Astrocyte of the cerebellum (primary cell): ENCODE results near the gene REV3L.
A peak's percentile ranks its signal among the peaks of the same experiment; 100 is the strongest.

ENCODE experiments used
- DNase-seq: peaks from one replicate; pipeline ENCODE4 v3.0.0-alpha.2; 2011; ENCODE audit warnings: low read depth
- H3K4me3 ChIP-seq: 2 replicates; pipeline ENCODE4 v1.5.1; 2011; ENCODE audit warnings: mild to moderate bottlenecking, low read depth, low read length, moderate library complexity
- in situ Hi-C: cut with HindIII; loops from 2 replicates; pipeline ENCODE4 v1.10.0; 2017; ENCODE audit warnings: low sequenced_read_pairs
- TF ChIP-seq, protein P1 (sequence below): IDR thresholded peaks from 2 replicates; pipeline ENCODE4 v1.5.1; 2012; ENCODE audit warnings: low read length, low read depth, moderate library complexity, mild to moderate bottlenecking; ENCODE audit errors: missing control alignments

The REV3L gene

DNA sequence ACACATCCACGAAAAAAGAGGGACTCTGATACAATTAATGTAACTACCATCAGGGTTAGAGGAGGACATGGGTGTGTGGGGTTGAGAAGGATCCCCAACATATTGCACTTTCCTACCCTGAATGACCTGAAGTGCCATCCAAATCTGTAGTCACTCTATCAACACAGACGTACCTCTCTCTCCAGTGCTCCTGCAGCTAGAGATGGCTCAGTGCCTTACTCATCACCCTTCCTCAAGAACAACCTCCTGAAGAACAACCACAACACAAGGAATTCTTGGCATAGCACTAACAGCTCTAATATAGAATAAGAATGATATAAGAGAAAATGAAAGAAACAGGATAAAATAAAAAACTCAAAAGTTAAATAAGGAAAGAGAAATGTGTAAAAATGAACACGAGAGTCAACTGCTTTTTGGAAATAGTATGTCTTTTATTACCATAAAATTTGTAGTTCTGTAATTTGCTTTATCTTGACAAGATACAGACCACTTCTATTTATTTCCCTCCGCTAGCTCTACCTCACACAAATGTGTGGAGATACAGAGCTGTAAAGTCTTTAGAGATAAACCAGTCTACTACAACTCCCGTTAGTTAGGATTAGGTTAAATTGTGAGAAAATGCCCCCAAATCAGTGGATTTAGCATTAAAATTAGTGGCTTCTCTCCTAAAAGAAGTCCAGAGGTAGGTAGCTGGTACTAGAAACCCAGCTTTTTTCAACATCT lies 63.9 kb downstream of the REV3L start:
- peak; percentile 47 for DNase-seq
- no peak overlapping the region for H3K4me3 ChIP-seq
- in situ Hi-C loops, result no loop called here
- TF ChIP-seq, protein P1, sequence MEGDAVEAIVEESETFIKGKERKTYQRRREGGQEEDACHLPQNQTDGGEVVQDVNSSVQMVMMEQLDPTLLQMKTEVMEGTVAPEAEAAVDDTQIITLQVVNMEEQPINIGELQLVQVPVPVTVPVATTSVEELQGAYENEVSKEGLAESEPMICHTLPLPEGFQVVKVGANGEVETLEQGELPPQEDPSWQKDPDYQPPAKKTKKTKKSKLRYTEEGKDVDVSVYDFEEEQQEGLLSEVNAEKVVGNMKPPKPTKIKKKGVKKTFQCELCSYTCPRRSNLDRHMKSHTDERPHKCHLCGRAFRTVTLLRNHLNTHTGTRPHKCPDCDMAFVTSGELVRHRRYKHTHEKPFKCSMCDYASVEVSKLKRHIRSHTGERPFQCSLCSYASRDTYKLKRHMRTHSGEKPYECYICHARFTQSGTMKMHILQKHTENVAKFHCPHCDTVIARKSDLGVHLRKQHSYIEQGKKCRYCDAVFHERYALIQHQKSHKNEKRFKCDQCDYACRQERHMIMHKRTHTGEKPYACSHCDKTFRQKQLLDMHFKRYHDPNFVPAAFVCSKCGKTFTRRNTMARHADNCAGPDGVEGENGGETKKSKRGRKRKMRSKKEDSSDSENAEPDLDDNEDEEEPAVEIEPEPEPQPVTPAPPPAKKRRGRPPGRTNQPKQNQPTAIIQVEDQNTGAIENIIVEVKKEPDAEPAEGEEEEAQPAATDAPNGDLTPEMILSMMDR, result no peak

DNA sequence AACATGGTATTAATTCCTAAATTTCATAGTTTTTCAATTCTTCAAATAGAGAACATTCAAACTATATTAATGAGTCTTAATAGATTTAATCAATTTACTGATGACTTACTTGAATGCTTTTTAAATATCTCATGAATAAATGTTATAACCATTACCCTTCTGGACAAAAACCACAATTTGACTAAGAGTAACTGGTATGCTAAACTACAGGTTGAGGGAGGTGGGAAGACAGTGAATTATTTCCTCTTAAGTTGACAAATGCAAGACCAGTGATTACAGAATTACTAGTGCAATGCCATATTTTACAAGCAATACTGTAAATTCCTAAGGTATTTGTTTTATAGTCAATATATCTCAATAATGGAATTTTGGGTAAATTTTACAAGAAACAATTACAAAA lies 65.1 kb downstream of the REV3L start:
- in situ Hi-C loops, result no loop called here
- H3K4me3 ChIP-seq, result no peak overlapping the region
- TF ChIP-seq, protein P1, result no peak
- no peak for DNase-seq

DNA sequence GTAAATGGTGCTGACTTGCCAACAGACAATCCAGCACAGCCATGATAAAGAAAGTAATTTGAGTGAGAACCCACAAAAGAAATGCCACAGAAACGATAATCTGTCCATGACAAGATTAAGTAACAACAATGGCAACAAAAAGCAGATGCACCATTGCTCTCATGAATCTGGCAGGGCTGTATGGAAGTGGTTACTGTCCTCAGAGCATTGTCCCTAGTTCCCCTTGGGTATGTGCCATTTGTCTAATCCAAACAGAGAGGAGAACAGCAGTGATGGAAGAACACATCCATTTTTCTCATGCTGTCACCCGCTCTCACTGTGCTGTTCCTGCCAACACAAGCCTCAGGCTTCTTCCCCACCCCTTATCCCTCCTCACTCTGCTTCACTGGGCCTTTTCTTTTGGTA lies 65.8 kb downstream of the REV3L start:
- TF ChIP-seq, protein P1, result no peak
- in situ Hi-C loops, result no loop called here
- H3K4me3 ChIP-seq, result no peak overlapping the region

GRCh38 chr6:111416529-111416928 lies 66.5 kb downstream of the REV3L start:
- in situ Hi-C loops, result no loop called here
- H3K4me3 ChIP-seq, result no peak overlapping the region
- TF ChIP-seq, protein P1, result no peak
- DNase-seq, result no peak

More for the DNA sequence above, 65.8 kb downstream of the REV3L start:
- no peak for DNase-seq

- no peak for DNase-seq
- no peak overlapping the region for H3K4me3 ChIP-seq
- TF ChIP-seq, protein P1, result no peak
- in situ Hi-C loops, result no loop called here
Measured at GRCh38 chr6:111414373-111414772, 68.6 kb downstream of the REV3L start.

DNA sequence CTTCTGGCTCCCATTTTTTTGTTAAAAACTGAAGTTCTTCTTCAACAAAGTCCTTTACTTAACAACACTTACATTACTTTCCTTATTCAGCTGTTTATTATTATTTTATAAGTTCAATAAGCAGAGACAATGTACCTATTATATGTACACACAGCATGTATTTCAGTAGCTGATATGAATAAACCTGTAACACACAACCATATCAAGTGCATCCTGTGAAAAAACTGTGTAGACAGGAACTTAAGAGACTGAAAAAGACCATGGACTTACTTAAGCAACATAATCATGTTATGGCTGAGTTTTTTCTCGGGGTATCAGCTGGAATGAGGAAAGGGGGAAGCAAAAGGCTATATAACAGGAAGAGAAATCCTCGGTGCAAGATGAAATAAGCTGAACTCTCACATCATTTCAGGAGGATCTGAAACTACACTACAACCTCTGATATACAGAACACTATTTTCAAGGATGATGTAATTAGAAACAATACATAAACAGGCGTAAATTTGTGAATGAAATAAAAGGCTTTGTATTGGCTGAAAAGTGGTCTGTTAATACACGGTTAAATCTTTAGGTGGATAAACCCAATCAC lies 70.9 kb downstream of the REV3L start:
- no peak overlapping the region for H3K4me3 ChIP-seq
- in situ Hi-C loops, result no loop called here
- TF ChIP-seq, protein P1, result no peak
- DNase-seq, result no peak
